Measurements from ENCODE around the gene KCNQ5.
"Not testable (repeated sequence)": the region's sequence is repeated elsewhere in the genome, so short reads cannot be mapped to it uniquely, and the experiment has no call there.

KCNQ5 gene

GRCh38 chr6:73209117-73209516, 587.3 kb downstream of the KCNQ5 start:
- no peak for DNase-seq

DNA sequence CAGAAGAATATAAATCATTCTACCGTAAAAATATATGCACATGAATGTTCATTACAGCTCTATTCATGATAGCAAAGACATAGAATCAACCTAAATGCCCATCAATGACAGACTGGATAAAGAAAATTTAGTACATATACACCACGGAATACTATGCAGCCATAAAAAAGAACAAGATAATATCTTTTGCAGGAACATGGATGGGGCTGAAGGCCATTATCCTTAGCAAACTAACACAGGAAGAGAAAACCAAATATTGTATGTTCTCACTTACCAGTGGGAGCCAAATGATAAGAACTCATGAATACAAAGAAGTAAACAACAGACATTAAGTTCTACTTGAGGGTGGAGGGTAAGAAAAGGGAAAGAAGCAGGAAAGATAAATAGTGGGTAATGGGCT, 595.0 kb downstream of the KCNQ5 start:
- DNase-seq, result no peak

- no peak for DNase-seq
Measured at GRCh38 chr6:73225396-73225795, 603.5 kb downstream of the KCNQ5 start, which contains the start of gene KHDC1L. TSS of gene KHDC1L (minus strand) at chr6:73225496. CDS start at chr6:73225408, 88 bp downstream.

- DNase-seq, result no peak
Measured at GRCh38 chr6:73227606-73228255, 605.9 kb downstream of the KCNQ5 start.

DNA sequence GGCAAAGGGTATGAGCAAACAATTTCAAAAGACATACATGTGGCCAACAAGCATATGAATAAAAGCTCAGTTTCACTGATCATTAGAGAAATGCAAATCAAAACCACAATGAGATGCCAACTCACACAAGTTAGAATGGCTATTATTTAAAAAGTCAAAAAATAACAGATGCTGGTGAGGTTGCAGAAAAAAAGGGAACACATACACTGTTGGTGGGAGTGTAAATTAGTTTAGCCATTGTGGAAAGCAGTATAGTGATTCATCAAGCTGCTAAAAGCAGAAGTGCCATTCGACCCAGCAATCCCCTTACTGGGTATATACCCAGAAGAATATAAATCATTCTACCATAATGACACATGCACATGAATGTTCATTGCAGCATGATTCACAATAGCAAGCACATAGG, 610.1 kb downstream of the KCNQ5 start:
- DNase-seq, result no peak

- no peak for DNase-seq
Measured at GRCh38 chr6:73233048-73233447, 611.2 kb downstream of the KCNQ5 start.

GRCh38 chr6:73233971-73234370, 612.1 kb downstream of the KCNQ5 start:
- not testable (repeated sequence) for DNase-seq

- no peak for DNase-seq
Measured at GRCh38 chr6:73234733-73235132, 612.9 kb downstream of the KCNQ5 start.

DNA sequence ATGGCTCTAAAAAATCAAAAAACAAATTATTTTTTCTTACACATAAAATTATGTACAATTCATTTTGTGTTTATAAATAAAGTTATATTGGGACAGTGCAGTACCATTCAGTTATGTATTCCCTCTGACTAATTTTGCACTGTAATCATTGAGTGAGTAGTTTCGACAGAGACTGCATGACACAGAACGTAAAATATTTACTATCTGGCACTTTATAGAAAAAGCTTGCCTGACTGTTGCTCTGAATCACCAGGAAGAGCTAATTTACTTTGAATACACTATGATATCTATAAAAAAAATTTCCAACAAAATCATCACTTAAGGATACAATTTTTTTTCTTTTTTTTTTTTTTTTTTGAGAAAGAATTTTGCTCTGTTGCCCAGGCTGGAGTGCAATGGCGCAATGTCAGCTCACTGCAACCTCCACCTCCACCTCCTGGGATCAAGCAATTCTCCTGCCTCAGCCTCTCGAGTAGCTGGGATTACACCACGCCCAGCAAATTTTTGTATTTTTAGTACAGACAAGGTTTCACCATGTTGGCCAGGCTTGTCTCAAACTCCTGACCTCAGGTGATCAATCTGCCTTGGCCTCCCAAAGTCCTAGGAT, 614.4 kb downstream of the KCNQ5 start:
- peak; percentile 54 for DNase-seq

DNA sequence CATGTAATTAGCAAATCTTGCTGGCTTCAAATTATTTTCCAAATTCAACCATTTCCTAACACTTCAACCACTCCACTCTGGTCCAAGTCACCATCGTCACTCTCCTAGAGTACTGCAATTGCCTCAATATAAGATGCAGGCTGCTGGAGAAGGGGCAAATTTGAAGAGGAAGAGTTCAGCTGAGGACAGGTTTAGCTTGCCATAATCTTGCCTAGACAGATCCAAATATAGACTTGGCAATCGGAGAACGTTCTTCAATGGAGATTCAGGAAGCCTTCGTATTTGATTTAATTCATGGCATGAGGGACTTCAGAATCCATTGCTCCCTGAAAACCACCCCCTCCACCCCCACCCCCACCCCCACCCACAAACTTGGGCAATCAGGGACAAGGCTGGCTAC, 618.9 kb downstream of the KCNQ5 start:
- DNase-seq, result no peak

DNA sequence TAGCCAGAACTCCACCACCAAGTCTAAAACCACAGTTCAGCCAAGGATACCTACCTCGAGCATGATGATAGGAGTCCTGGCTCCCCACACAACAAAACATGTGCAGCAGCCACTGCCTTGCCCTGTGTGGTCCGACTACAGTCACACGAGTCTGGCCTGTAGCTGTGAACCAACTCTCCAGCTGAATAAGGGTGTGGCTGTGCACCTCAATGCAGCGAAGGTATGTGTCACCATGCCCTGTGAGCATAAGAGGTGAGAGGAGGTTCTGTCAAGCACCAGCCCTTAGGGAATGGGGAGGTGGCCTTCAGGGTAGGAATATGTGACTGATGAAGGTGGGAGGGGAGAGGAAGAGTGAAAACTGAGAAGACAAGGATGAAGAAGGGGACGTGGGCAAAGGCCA, 620.1 kb downstream of the KCNQ5 start:
- no peak for DNase-seq
